PFSK-1 (cell line): ENCODE data around the gene GMDS.

Experiments used
- POLR2AphosphoS5 ChIP-seq: IDR thresholded peaks from 2 replicates; pipeline ENCODE4 v1.6.1; 2012; ENCODE audit warnings: low read depth, mild to moderate bottlenecking, control low read depth, low read length, moderate library complexity
- TAF1 ChIP-seq: IDR thresholded peaks from 2 replicates; pipeline ENCODE4 v1.6.1; 2012; ENCODE audit warnings: low read length, control low read depth, borderline replicate concordance; ENCODE audit not compliant: insufficient read depth

DNA sequence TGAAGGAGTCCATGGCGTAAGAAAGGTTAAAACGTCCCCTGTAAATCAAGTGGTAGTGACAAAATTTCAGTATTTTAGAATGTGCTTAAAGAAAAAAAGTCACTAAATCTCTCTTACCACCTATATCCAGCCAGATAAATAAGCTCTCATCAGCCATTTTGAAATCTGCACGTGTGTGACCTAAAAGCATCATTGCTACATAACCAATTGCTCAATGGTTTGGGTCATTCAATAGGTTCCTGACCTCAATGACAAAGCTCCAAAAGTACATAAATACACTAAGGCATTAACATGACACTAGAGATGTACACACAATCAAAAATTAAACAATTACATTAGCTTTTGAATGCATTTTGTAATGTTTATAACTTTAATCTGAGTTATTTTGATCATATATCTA is 272.4 kb downstream of the GMDS start:
- TF ChIP-seq TAF1 (no peak), POLR2AphosphoS5 (no peak)
